Measurements from ENCODE around the gene TCFL5.

The TCFL5 gene

DNA sequence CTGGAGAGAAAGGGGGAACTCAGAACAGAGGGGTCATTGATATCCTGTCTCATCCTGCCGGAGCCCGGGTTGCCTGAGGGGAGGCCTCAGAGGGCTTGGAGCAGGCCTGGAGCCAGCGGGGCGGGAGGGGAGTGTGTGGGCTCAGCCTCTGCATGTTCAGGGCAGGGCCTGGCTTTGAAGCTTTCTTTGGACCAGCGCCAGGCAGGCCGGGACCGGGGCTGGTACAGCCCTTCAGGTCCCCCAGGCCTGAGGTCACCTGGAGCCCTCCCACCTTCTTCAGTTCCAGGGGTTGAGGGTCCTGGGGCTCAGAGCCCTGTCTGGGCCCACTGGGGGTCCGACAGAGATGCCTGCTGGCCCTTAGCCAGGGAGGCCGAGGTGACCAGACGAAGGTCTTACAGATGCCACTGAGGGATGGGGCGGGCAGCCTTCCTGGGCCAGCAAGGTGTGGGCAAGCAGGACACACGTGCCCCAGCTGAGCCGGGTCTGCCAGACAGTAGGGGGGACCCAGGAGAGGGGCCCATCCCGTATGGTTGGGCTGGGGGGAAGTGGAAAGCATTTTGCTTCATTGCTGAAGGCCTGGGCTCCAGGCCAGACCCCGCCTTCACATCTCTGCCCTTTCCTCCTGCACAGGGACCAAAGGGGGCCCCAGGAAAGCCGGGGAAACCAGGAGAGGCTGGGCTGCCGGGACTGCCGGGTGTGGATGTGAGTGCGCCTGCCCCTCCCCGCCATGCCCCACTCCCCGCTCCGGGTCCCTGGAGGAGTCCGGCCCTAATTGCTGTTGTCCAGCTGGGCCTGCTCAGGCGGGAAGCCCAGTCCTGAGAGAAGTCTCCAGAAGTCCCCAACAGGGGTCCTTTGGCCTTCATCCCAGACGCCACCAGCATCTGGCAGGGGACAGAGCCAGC, 42.8 kb downstream of the TCFL5 start:
- Mint-ChIP-seq H3K36me3 (ENCODE audit: low read depth) (no peaks in the 10 kb centered on the region), H3K4me3 (no peak overlapping the region), H3K9me3 (no peaks in the 10 kb centered on the region), H3K4me1 (peaks cover 26% of the 10 kb centered on the region), H3K27ac (no peak overlapping the region), H3K27me3 (ENCODE audit: low read depth, poor library complexity) (peaks cover 32% of the 10 kb centered on the region)
- TF ChIP-seq CTCF (IDR thresholded peaks at IDR 0.05): no peak
- peak; percentile 47 for DNase-seq

DNA sequence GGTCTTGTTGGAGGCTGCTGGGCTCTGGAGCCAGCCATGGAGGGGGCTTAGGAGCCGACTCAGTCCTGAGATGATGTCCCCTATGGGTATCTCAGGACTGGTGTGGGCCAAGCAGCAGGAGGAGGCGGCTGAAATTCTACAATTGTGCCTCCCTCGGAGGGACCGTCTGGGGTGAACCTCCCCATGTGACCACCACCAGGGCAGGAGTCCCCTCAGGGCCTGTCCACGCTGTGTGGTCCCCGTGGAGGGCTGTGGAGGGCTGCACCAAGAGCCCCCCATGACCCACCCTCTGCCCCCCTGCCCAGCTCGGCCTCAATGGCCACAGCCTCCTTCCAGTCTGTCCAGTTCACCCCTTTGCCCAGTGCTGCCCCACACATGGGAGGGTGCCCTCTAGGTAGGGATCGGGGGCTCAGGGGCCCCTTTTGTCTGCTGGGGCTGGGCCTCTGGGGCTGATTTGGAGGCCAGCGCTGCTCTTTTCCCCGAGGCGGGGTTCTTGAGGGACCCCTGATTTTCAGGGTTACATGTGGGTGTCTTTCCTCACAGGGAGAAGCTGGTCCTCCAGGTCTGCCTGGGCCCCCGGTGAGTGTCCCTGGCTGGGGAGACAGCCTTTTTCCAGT, 43.5 kb downstream of the TCFL5 start:
- Mint-ChIP-seq H3K4me1 (peaks cover 21% of the 10 kb centered on the region), H3K27ac (no peak overlapping the region), H3K9me3 (no peaks in the 10 kb centered on the region), H3K36me3 (ENCODE audit: low read depth) (no peaks in the 10 kb centered on the region), H3K27me3 (ENCODE audit: low read depth, poor library complexity) (peaks cover 32% of the 10 kb centered on the region), H3K4me3 (peak overlapping the region; percentile 32)
- no peak for TF ChIP-seq CTCF (IDR thresholded peaks at IDR 0.05)
- no peak for DNase-seq

GRCh38 chr20:62816884-62817873, 44.4 kb downstream of the TCFL5 start, which contains the start of gene COL9A3:
Gene COL9A3 (plus strand): TSS chr20:62817050. CDS start chr20:62817065, 15 bp downstream.
- Mint-ChIP-seq H3K27me3 (ENCODE audit: low read depth, poor library complexity) (peaks cover 32% of the 10 kb centered on the region), H3K4me1 (peaks cover 17% of the 10 kb centered on the region), H3K27ac (no peak within 1 kb of the TSS), H3K4me3 (peak within 1 kb of the TSS; percentile 64), H3K36me3 (ENCODE audit: low read depth) (no peaks in the 10 kb centered on the region), H3K9me3 (no peaks in the 10 kb centered on the region)
- peak; percentile 66 for DNase-seq
- no peak for TF ChIP-seq CTCF (IDR thresholded peaks at IDR 0.05)

- H3K36me3 Mint-ChIP-seq (ENCODE audit: low read depth): no peaks in the 10 kb centered on the region
- H3K27ac Mint-ChIP-seq: no peak overlapping the region
- peaks cover 32% of the 10 kb centered on the region for H3K27me3 Mint-ChIP-seq (ENCODE audit: low read depth, poor library complexity)
- peaks cover 17% of the 10 kb centered on the region for H3K4me1 Mint-ChIP-seq
- H3K9me3 Mint-ChIP-seq: no peaks in the 10 kb centered on the region
- H3K4me3 Mint-ChIP-seq: peak overlapping the region; percentile 64
- no peak for TF ChIP-seq CTCF (IDR thresholded peaks at IDR 0.05)
- peak; percentile 47 for DNase-seq
Observed at GRCh38 chr20:62816031-62816883, 45.4 kb downstream of the TCFL5 start.

Measured in nephron progenitor cell (in vitro differentiated cells).